GM21381 (cell line): Measurements from ENCODE around the gene THOC3.
"Not testable (repeated sequence)": the region's sequence is repeated elsewhere in the genome, so short reads cannot be mapped to it uniquely, and the experiment has no call there.

Source experiments
- ATAC-seq: cut with Tn5 transposase; IDR thresholded peaks from one replicate; pipeline ENCODE4 v1.9.1; 2021; ENCODE audit warnings: mild to moderate bottlenecking, moderate library complexity; ENCODE audit not compliant: unreplicated experiment

The THOC3 gene

GRCh38 chr5:175943253-175943652, 24.9 kb downstream of the THOC3 start:
- ATAC-seq: not testable (repeated sequence)

- ATAC-seq: not testable (repeated sequence)
Observed at GRCh38 chr5:175940632-175941031, 27.5 kb downstream of the THOC3 start.

- not testable (repeated sequence) for ATAC-seq
Observed at GRCh38 chr5:175938489-175938888, 29.6 kb downstream of the THOC3 start.

GRCh38 chr5:175928752-175929151, 39.4 kb downstream of the THOC3 start:
- not testable (repeated sequence) for ATAC-seq

GRCh38 chr5:175925106-175925505, 43.0 kb downstream of the THOC3 start:
- not testable (repeated sequence) for ATAC-seq

GRCh38 chr5:175922192-175922885, 45.8 kb downstream of the THOC3 start:
- no peak for ATAC-seq

- ATAC-seq: no peak
Observed at GRCh38 chr5:175921061-175921730, 46.9 kb downstream of the THOC3 start.

GRCh38 chr5:175920231-175920811, 47.8 kb downstream of the THOC3 start:
- no peak for ATAC-seq

GRCh38 chr5:175915066-175916037, 52.8 kb downstream of the THOC3 start:
- ATAC-seq: not testable (repeated sequence)

- ATAC-seq: not testable (repeated sequence)
Observed at GRCh38 chr5:175913835-175914672, 54.1 kb downstream of the THOC3 start.

GRCh38 chr5:175910072-175910471, 58.0 kb downstream of the THOC3 start:
- ATAC-seq: not testable (repeated sequence)
